ENCODE data around the gene HDAC2. TPM values are rescaled to one million over a fixed set of nuclear protein-coding genes. Genes with fewer than 3 reads are reported as not detected.

The HDAC2 gene
- polyA plus RNA-seq, 1 donor (not counting 4 experiments of a cell fraction or from before 2014, with no cell fraction given), result 222 TPM

- peak; percentile 94 for FAIRE-seq
- Histone ChIP-seq H2AFZ (ENCODE audit: control insufficient read depth, low read length) (peak overlapping the region; percentile 67), H3K4me3 (ENCODE audit: control insufficient read depth in 2 of 3, extremely low read depth in 1 of 3, insufficient read depth in 2 of 3, low read depth in 1 of 3, low read length in 3 of 3) (no peak overlapping the region), H3K79me2 (ENCODE audit: control insufficient read depth, insufficient read depth, low read length) (no peaks in the 10 kb centered on the region), H3K9ac (ENCODE audit: control insufficient read depth, extremely low read depth, insufficient read depth, low read length) (no peak overlapping the region), H4K20me1 (ENCODE audit: control insufficient read depth, extremely low read depth, insufficient read depth, low read length) (no peaks in the 10 kb centered on the region), H3K36me3 (ENCODE audit: control insufficient read depth in 2 of 2, extremely low read depth in 1 of 2, insufficient read depth in 2 of 2, low read length in 2 of 2) (no peaks in the 10 kb centered on the region), H3K4me1 (ENCODE audit: control insufficient read depth, extremely low read depth, insufficient read depth, low read length) (peaks cover 15% of the 10 kb centered on the region), H3K9me3 (ENCODE audit: control insufficient read depth, low read depth, low read length) (no peaks in the 10 kb centered on the region), H3K9me1 (ENCODE audit: control insufficient read depth, extremely low read depth, insufficient read depth, low read length) (no peaks in the 10 kb centered on the region), H3K27me3 (ENCODE audit: control insufficient read depth, extremely low read depth, insufficient read depth, low read length) (no peaks in the 10 kb centered on the region), H3K27ac (ENCODE audit: control insufficient read depth, insufficient read depth, low read length) (peak overlapping the region; percentile 11), H3K4me2 (ENCODE audit: control insufficient read depth, extremely low read depth, insufficient read depth, low read depth, low read length) (peak overlapping the region; percentile 28)
- dilution Hi-C loops (cut with MboI; ENCODE audit: extremely low pct_ligation_motif_present, low sequenced_read_pairs), result no loop called here
- TF ChIP-seq CTCF (optimal IDR thresholded peaks at IDR 0.05 in 1 of 3, IDR thresholded peaks at IDR 0.05 in 1 of 3, conservative IDR thresholded peaks at IDR 0.05 in 1 of 3; ENCODE audit: extremely low read depth in 1 of 3, insufficient read depth in 2 of 3, low read length in 3 of 3) (peak in 1 of 3 experiments; percentile 47), EZH2 (IDR thresholded peaks at IDR 0.05; ENCODE audit: low read length) (no peak)
- no peak for DNase-seq (ENCODE audit: low read depth, low spot score)
Observed at GRCh38 chr6:113995634-113996033, 24.7 kb upstream of the HDAC2 start.

- Histone ChIP-seq H3K9me3 (ENCODE audit: control insufficient read depth, low read depth, low read length) (no peaks in the 10 kb centered on the region), H3K4me1 (ENCODE audit: control insufficient read depth, extremely low read depth, insufficient read depth, low read length) (peaks cover 15% of the 10 kb centered on the region), H3K4me3 (ENCODE audit: control insufficient read depth in 2 of 3, extremely low read depth in 1 of 3, insufficient read depth in 2 of 3, low read depth in 1 of 3, low read length in 3 of 3) (no peak overlapping the region), H3K4me2 (ENCODE audit: control insufficient read depth, extremely low read depth, insufficient read depth, low read depth, low read length) (no peak overlapping the region), H3K9me1 (ENCODE audit: control insufficient read depth, extremely low read depth, insufficient read depth, low read length) (no peaks in the 10 kb centered on the region), H3K27ac (ENCODE audit: control insufficient read depth, insufficient read depth, low read length) (no peak overlapping the region), H3K27me3 (ENCODE audit: control insufficient read depth, extremely low read depth, insufficient read depth, low read length) (no peaks in the 10 kb centered on the region), H3K36me3 (ENCODE audit: control insufficient read depth in 2 of 2, extremely low read depth in 1 of 2, insufficient read depth in 2 of 2, low read length in 2 of 2) (no peaks in the 10 kb centered on the region), H3K9ac (ENCODE audit: control insufficient read depth, extremely low read depth, insufficient read depth, low read length) (no peak overlapping the region), H3K79me2 (ENCODE audit: control insufficient read depth, insufficient read depth, low read length) (no peaks in the 10 kb centered on the region), H4K20me1 (ENCODE audit: control insufficient read depth, extremely low read depth, insufficient read depth, low read length) (no peaks in the 10 kb centered on the region), H2AFZ (ENCODE audit: control insufficient read depth, low read length) (no peak overlapping the region)
- FAIRE-seq, result peak; percentile 94
- dilution Hi-C loops (cut with MboI; ENCODE audit: extremely low pct_ligation_motif_present, low sequenced_read_pairs), result no loop called here
- TF ChIP-seq EZH2 (IDR thresholded peaks at IDR 0.05; ENCODE audit: low read length) (no peak), CTCF (optimal IDR thresholded peaks at IDR 0.05 in 1 of 3, IDR thresholded peaks at IDR 0.05 in 1 of 3, conservative IDR thresholded peaks at IDR 0.05 in 1 of 3; ENCODE audit: extremely low read depth in 1 of 3, insufficient read depth in 2 of 3, low read length in 3 of 3) (peak; percentile 79 to 90 (median 88))
- peak; percentile 62 for DNase-seq (ENCODE audit: low read depth, low spot score)
Observed at GRCh38 chr6:113994934-113995342, 24.0 kb upstream of the HDAC2 start.
